Measurements from ENCODE around the gene MSN.
A peak's percentile ranks its signal among the peaks of the same experiment; 100 is the strongest.
"Not testable (repeated sequence)": the region's sequence is repeated elsewhere in the genome, so short reads cannot be mapped to it uniquely, and the experiment has no call there.

Gene MSN

DNA sequence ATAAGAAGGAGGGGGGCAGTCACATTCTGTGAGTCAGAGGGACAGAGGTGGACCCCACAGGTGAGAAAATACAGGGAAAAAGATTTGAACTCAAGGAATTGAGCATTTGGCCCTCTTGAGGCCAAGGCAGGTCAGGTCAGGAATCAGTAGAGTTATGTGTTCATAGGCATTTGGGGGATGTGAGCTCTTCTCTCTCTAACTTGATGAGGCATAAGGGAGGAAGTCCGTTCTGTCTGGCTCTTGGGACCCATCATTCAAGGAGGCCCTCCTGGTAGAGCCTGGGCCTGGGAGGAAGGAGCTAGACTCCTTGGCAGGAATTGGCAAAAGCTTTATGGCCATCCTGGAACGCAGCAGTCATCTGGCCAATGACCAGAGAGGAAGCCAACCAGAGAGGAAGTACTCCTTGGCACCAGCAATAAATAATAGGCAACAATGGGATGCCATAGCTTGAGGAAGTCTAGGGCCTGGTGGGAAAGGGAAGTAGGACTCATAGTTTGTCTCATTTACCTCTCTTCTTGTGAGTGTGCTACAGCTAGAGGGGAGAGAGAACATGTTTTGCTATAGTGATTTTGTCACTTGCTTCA, 53.0 kb downstream of the MSN start:
- DNase-seq: peak; percentile 59 to 68

GRCh38 chrX:65723706-65724105, 56.3 kb downstream of the MSN start:
- DNase-seq: peak; percentile 19 to 35

- DNase-seq: no peak
Measured at GRCh38 chrX:65726715-65727114, 59.3 kb downstream of the MSN start.

GRCh38 chrX:65731684-65732289, 64.3 kb downstream of the MSN start:
- DNase-seq: no peak

GRCh38 chrX:65740909-65741308, 73.5 kb downstream of the MSN start:
- DNase-seq: no peak

- no peak for DNase-seq
Measured at GRCh38 chrX:65741823-65742222, 74.4 kb downstream of the MSN start.

GRCh38 chrX:65744965-65745364, 77.5 kb downstream of the MSN start:
- peak in 1 of 2 donors; percentile 44 for DNase-seq

DNA sequence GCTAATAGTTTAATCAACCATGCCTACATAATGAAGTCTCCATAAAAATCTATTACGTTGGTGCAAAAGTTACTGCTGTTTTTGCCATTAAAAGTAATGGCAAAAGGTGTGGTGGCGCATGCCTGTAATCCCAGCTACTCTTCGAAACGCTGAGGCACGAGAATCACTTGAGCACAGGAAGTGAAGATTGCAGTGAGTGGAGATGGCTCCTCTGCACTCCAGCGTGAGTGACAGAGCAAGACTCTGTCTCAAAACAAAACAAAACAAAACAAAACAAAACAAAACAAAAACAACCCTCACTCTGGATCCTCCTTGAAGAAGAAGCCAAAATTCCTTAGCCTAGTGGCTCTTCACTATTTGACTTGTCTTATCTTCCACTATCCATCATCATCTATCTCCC, 78.0 kb downstream of the MSN start:
- no peak for DNase-seq

DNA sequence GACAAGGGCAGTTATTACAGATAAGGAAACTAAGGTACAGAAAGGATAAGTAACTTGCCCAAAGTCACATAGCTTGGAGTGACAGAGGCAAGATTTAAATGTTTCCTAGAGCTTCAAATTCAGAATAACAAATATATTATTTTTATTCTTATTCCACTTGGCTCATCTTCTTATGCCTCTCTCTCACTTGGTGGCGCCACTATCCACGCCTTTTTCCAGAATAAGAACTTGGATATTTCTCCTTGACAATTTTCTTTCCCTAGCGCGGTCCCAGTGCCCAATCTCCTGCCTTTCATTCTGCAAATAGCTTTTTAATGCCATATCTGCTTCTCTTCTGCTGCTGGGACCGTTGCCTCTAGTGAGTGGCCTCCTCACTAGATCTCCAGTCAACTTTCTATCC, 78.5 kb downstream of the MSN start:
- no peak for DNase-seq

- no peak for DNase-seq
Measured at GRCh38 chrX:65750674-65751469, 83.4 kb downstream of the MSN start.

- DNase-seq: no peak
Measured at GRCh38 chrX:65751519-65751918, 84.1 kb downstream of the MSN start.

GRCh38 chrX:65752294-65752693, 84.8 kb downstream of the MSN start:
- no peak for DNase-seq

DNA sequence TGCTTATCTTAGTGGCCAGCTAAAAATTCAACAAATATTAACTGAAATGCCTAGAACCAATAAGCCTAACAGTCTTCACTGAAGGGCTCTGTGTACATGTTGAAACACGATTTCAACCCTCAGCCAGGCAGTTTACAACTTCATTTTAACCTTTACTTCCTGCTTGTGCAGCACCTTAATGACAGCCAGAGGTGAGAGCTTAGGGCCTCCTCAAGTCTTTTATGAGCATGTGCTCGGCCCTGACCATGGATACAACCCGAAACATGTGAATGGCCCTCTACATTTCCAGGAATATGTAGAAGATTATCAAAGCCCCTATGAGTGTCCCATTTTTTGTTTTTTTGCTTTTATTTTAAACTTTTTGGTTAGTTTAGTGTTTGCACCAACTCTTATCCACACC, 88.3 kb downstream of the MSN start:
- no peak for DNase-seq

- no peak for DNase-seq
Measured at GRCh38 chrX:65757943-65758342, 90.5 kb downstream of the MSN start.

DNA sequence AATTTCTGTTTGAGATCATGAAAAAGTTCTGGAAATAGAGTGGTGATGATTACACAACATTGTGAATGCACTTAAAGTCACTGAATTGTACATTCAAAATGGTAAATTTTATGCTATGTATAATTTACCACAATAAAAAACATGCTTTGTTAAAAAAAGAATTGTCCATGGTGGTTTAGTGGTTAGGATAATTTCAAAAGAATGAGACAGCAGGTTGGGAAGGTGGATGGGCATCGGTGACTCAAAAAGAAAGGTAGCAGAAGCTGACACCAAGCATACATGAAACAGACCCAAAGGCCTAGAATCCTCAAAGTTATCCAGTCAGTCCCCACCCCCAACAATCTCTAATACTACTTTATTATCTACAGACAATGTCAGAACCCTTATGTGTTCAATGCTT, 91.1 kb downstream of the MSN start:
- no peak for DNase-seq

DNA sequence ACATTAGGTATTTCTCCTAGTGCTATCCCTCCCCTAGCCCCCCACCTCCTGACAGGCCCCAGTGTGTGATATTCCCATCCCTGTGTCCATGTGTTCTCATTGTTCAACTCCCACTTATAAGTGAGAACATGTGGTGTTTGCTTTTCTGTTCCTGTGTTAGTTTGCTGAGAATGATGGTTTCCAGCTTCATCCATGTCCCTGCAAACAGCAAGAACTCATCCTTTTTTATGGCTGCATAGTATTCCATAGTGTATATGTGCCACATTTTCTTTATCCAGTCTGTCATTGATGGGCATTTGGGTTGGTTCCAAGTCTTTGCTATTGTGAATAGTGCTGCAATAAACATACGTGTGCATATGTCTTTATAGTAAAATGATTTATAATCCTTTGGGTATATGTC, 92.1 kb downstream of the MSN start:
- not testable (repeated sequence) for DNase-seq

GRCh38 chrX:65769564-65770292, 102.3 kb downstream of the MSN start:
- DNase-seq: no peak

DNA sequence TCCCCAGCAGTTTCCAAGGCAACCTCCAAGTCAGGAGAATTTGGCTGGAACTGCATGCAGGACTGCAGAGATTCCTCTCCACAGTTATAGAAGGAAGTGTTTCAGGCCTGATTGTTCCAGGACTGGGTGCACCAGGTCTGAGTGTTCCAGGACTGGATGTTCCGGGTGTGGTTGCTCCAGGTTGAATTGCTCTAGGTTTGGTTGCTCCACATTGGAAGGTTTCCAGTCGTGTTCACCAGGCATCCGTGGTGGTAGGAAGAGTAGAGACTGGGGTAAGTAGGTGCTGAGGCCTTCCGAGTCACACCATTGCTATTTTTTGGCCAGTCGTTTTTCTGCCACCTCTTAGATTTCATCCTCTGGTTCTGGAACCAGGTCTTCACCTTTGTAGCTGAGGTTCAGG, 105.4 kb downstream of the MSN start:
- DNase-seq: no peak

DNA sequence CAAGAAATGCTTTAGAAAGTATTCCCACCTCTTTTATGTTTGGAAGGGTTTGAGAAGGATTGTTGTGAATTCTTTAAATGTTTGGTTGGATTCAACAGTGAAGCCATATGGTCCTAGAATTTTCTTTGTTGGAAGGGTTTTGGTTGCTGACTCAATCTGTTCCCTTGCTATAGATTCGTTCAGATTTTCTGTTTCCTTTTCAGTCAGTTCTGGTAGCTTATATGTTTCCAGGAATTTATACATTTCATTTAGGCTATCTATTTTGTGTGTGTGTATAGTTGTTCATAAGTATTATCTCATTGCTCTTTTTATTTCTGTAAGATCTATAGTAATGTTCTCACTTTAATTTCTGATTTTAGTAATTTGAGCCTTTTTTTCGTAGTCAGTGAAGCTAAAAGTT, 114.4 kb downstream of the MSN start:
- no peak for DNase-seq

DNA sequence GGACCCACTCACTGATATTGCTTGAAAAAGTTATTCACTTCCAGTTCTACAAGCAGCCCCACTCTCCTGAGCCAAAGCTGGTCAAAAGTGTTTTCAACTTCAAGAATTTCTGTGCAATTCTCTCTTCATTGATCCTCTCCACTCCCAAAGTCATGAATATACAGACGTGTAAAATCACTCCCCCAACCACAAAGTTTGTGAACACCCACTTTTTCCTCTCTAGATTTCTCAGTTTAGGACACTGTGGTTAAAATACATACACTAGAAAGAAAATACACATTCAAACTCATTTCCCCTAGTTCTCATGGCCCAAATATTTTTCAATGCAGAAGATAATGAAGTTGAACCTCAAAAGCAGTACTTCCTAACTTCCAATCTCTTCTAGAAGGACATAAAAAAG, 116.3 kb downstream of the MSN start:
- DNase-seq: no peak

Data from inflammatory macrophage (primary cell).